ENCODE measurements around the gene TMEM108.
A peak's percentile ranks its signal among the peaks of the same experiment; 100 is the strongest.

TMEM108 gene

GRCh38 chr3:133283958-133284807 lies 246.0 kb downstream of the TMEM108 start:
- no peak for DNase-seq

- no peak for DNase-seq
These were observed 251.1 kb downstream of the TMEM108 start for GRCh38 chr3:133289322-133289721.

GRCh38 chr3:133292296-133292695 lies 254.1 kb downstream of the TMEM108 start:
- no peak for DNase-seq

- no peak for DNase-seq
These were observed 255.4 kb downstream of the TMEM108 start for GRCh38 chr3:133293397-133294110.

- no peak for DNase-seq
These were observed 256.1 kb downstream of the TMEM108 start for GRCh38 chr3:133294253-133294652.

- peak; percentile 29 for DNase-seq
These were observed 257.2 kb downstream of the TMEM108 start for GRCh38 chr3:133295199-133295901.

- no peak for DNase-seq
These were observed 258.0 kb downstream of the TMEM108 start for GRCh38 chr3:133295944-133296917.

- no peak for DNase-seq
These were observed 258.8 kb downstream of the TMEM108 start for GRCh38 chr3:133296981-133297380.

- no peak for DNase-seq
These were observed 261.9 kb downstream of the TMEM108 start for GRCh38 chr3:133300102-133300501.

GRCh38 chr3:133301194-133301593 lies 263.0 kb downstream of the TMEM108 start:
- DNase-seq, result no peak

- no peak for DNase-seq
These were observed 263.5 kb downstream of the TMEM108 start for GRCh38 chr3:133301731-133302130.

- no peak for DNase-seq
These were observed 265.2 kb downstream of the TMEM108 start for GRCh38 chr3:133303430-133303829.

- DNase-seq, result no peak
These were observed 279.7 kb downstream of the TMEM108 start for GRCh38 chr3:133317866-133318265.

GRCh38 chr3:133328373-133328772 lies 290.2 kb downstream of the TMEM108 start:
- no peak for DNase-seq

- DNase-seq, result no peak
These were observed 291.4 kb downstream of the TMEM108 start for GRCh38 chr3:133329626-133330025.

- peak; percentile 49 for DNase-seq
These were observed 291.9 kb downstream of the TMEM108 start for GRCh38 chr3:133330065-133330464.

GRCh38 chr3:133330522-133330921 lies 292.3 kb downstream of the TMEM108 start:
- DNase-seq, result no peak

- no peak for DNase-seq
These were observed 316.5 kb downstream of the TMEM108 start for GRCh38 chr3:133354721-133355120.

- no peak for DNase-seq
These were observed 322.3 kb downstream of the TMEM108 start for GRCh38 chr3:133360476-133360875.

- no peak for DNase-seq
These were observed 322.8 kb downstream of the TMEM108 start for GRCh38 chr3:133361011-133361410.

GRCh38 chr3:133361435-133361834 lies 323.2 kb downstream of the TMEM108 start:
- no peak for DNase-seq

- DNase-seq, result no peak
These were observed 324.3 kb downstream of the TMEM108 start for GRCh38 chr3:133362539-133362938.

All from NCI-H2171 (cell line).